Measurements from ENCODE around the gene CEP290. TPM values are rescaled to one million over a fixed set of nuclear protein-coding genes. Genes with fewer than 3 reads are reported as not detected.

The CEP290 gene
- total RNA-seq, 4 donors from 2014 or later, result 24.7 to 42.6 (median 36.6) TPM

- intact Hi-C loops (cut with DNase I), result no loop called here
- H3K9me3 ChIP-seq, result no peaks in the 10 kb centered on the region
- TF ChIP-seq CTCF (IDR thresholded peaks at IDR 0.05) (no peak), POLR2A (IDR thresholded peaks at IDR 0.05) (no peak)
- H3K4me3 ChIP-seq (replicated peaks in 1 of 3), result no peak overlapping the region
- H3K27me3 ChIP-seq, result no peaks in the 10 kb centered on the region
- no peak overlapping the region for H3K27ac ChIP-seq
- DNase-seq, result no peak
- H3K4me1 ChIP-seq, result no peaks in the 10 kb centered on the region
- peaks cover 0 to 4% of the 10 kb centered on the region in 2 donors for H3K36me3 ChIP-seq
- 86 to 94% methylated on average over 1 of the region's 1 CpG for WGBS, 2 donors
Observed at GRCh38 chr12:88156075-88156654, 14.3 kb upstream of the CEP290 start.

- 87 to 89% methylated on average over 3 of the region's 3 CpGs for WGBS, 2 donors
- Histone ChIP-seq H3K9me3 (no peaks in the 10 kb centered on the region), H3K36me3 (no peaks in the 10 kb centered on the region), H3K27ac (no peak overlapping the region), H3K4me3 (replicated peaks in 1 of 3) (no peak overlapping the region), H3K27me3 (no peaks in the 10 kb centered on the region), H3K4me1 (no peaks in the 10 kb centered on the region)
- DNase-seq, result no peak
- no peak for TF ChIP-seq POLR2A (IDR thresholded peaks at IDR 0.05)
- peak in 1 of 6 experiments; percentile 22 for TF ChIP-seq CTCF (IDR thresholded peaks at IDR 0.05)
- intact Hi-C loops (cut with DNase I), result no loop called here
Observed at GRCh38 chr12:88153959-88154358, 12.1 kb upstream of the CEP290 start.

- H3K27ac ChIP-seq, result no peak overlapping the region
- intact Hi-C loops (cut with DNase I), result no loop called here
- H3K4me3 ChIP-seq (replicated peaks in 1 of 3), result no peak overlapping the region
- no peaks in the 10 kb centered on the region for H3K27me3 ChIP-seq
- WGBS, 2 donors, result 86 to 88% methylated on average over 2 of the region's 2 CpGs
- TF ChIP-seq POLR2A (IDR thresholded peaks at IDR 0.05), result no peak
- no peak for TF ChIP-seq CTCF (IDR thresholded peaks at IDR 0.05)
- no peaks in the 10 kb centered on the region for H3K36me3 ChIP-seq
- H3K4me1 ChIP-seq, result no peaks in the 10 kb centered on the region
- peak in 1 of 2 donors; percentile 3 for DNase-seq
- H3K9me3 ChIP-seq, result no peaks in the 10 kb centered on the region
Observed at GRCh38 chr12:88150063-88150462, 8.2 kb upstream of the CEP290 start.

- Histone ChIP-seq H3K36me3 (no peaks in the 10 kb centered on the region), H3K27me3 (no peaks in the 10 kb centered on the region), H3K9me3 (no peaks in the 10 kb centered on the region), H3K4me1 (peaks cover 0 to 6% of the 10 kb centered on the region in 2 donors), H3K27ac (no peak overlapping the region), H3K4me3 (replicated peaks in 1 of 3) (no peak overlapping the region)
- WGBS, 2 donors, result 87 to 90% methylated on average over 5 of the region's 5 CpGs
- no peak for TF ChIP-seq CTCF (IDR thresholded peaks at IDR 0.05)
- intact Hi-C loops (cut with DNase I), result no loop called here
- DNase-seq, result no peak
Observed at GRCh38 chr12:88145567-88146505, 3.9 kb upstream of the CEP290 start.

All from thyroid gland (tissue), 4 donors.